ENCODE data around the gene PIAS4.

Gene PIAS4

GRCh38 chr19:4043401-4043800 is 35.9 kb downstream of the PIAS4 start:
- DNase-seq, result no peak

GRCh38 chr19:4043966-4044715 is 36.6 kb downstream of the PIAS4 start:
- no peak for DNase-seq

GRCh38 chr19:4044990-4045465 is 37.5 kb downstream of the PIAS4 start:
- DNase-seq, result no peak

- no peak for DNase-seq
Observed at GRCh38 chr19:4045597-4046361, 38.2 kb downstream of the PIAS4 start.

- DNase-seq, result no peak
Observed at GRCh38 chr19:4046362-4046691, 38.8 kb downstream of the PIAS4 start.

GRCh38 chr19:4046946-4047683 is 39.6 kb downstream of the PIAS4 start:
- DNase-seq, result no peak

GRCh38 chr19:4049432-4049831 is 41.9 kb downstream of the PIAS4 start:
- DNase-seq, result no peak

GRCh38 chr19:4051175-4052101 is 43.9 kb downstream of the PIAS4 start:
- no peak for DNase-seq

- DNase-seq, result no peak
Observed at GRCh38 chr19:4052114-4052992, 44.8 kb downstream of the PIAS4 start.

GRCh38 chr19:4052993-4053422 is 45.5 kb downstream of the PIAS4 start:
- DNase-seq, result no peak

GRCh38 chr19:4053423-4054324 is 46.1 kb downstream of the PIAS4 start:
- no peak for DNase-seq

GRCh38 chr19:4054441-4055208 is 47.1 kb downstream of the PIAS4 start:
- no peak for DNase-seq

GRCh38 chr19:4055209-4055552 is 47.6 kb downstream of the PIAS4 start:
- no peak for DNase-seq

GRCh38 chr19:4057931-4058692 is 50.6 kb downstream of the PIAS4 start:
- no peak for DNase-seq

- no peak for DNase-seq
Observed at GRCh38 chr19:4058693-4059452, 51.3 kb downstream of the PIAS4 start.

- DNase-seq, result no peak
Observed at GRCh38 chr19:4059453-4059871, 51.9 kb downstream of the PIAS4 start.

- DNase-seq, result no peak
Observed at GRCh38 chr19:4059891-4060620, 52.5 kb downstream of the PIAS4 start.

Data from right forelimb (tissue), 1 donor.